Mucosa of gallbladder (tissue), 1 donor: Measurements from ENCODE around the gene NUCKS1. TPM values are rescaled to one million over a fixed set of nuclear protein-coding genes. Genes with fewer than 3 reads are reported as not detected.

ENCODE experiments used
- DNase-seq: peaks from one replicate; pipeline ENCODE4 v3.0.0-alpha.2; 2020; ENCODE audit warnings: low spot score
- total RNA-seq: library from RNA; stranded (reverse); gene quantifications from one replicate; pipeline ENCODE4 v1.2.1, GENCODE V29; 2021
- donor health status: DM: no; HTN: no; CAD: no.

NUCKS1 gene
- total RNA-seq: 133 TPM

GRCh38 chr1:205750138-205751035 lies at the start of gene NUCKS1:
TSS of gene NUCKS1 (minus strand) at chr1:205750182. CDS start at chr1:205749973, 209 bp downstream.
- peak; percentile 99 for DNase-seq

DNA sequence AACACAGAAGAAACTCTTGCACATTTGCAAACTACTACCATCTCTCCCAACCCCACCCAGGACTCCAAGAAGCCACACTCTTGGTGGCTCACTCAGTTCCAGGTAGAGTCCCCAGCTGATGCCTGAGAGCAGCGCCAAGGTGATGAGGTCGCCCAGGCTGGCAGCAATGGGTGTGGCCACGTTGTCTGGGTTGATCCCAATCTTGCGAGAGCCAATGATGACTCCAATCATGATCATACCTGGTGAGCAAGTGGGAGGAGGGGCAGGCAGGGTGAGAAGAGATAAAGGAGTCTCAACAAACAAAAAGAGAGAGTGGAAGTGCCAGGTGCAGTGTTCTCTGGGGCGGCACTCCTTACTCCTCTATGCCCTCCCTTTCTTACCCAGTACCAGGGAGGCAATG lies 48.6 kb upstream of the NUCKS1 start:
- peak; percentile 85 for DNase-seq

- no peak for DNase-seq
These were observed 47.2 kb upstream of the NUCKS1 start for GRCh38 chr1:205797168-205797567.

GRCh38 chr1:205794011-205794730 lies 44.2 kb upstream of the NUCKS1 start:
- no peak for DNase-seq

DNA sequence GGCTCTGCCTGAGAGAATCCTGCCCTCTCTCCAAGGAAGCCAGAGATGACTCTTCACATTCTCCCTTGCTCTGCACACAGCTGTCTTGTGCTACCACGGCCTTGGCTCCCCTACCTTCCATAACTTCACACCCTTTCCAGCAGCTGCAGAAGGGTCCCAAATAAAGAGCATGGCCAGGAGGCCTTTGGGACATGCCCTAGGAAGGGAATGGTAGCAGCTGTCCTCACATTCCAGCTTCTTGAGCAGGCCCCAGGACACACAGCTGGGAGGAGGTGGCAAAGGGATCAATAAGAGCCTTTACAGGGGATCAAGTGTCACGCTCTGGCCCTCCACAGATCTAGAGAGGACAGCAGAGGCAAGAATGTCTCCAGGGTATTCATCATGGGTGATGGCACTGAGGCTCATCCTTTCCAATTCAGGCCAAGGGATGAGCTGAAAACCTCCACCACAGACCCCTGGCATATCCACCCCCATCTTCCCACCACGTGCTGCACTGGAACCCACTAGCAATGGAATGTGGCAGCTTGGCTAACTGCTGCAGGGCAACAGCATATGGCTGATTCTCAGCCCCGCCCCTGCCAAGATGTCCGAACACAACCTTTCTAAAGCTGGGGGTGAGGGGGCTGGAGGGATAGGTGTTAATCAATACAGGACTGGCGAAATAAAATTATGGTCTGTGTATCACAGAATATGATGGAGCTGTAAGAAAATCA lies 43.1 kb upstream of the NUCKS1 start:
- no peak for DNase-seq

DNA sequence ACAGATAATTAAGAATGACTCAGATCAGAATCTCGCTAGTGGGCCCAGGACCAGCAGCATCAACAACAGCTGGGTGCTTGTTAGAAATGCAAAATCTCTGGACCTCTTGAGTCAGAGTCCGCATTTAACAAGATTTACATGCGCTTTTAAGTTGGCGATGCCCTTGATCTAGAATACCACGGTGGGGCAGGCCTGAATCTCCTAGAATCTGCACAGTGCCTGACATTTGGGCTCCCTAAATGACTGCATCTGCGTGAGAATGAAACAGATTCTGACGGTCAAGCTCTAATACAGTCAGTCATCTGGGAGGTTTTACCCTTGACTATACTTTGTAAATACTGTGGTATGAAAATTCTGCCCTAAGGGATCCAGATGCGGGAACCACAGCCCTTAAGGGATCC lies 42.5 kb upstream of the NUCKS1 start:
- DNase-seq: no peak

DNA sequence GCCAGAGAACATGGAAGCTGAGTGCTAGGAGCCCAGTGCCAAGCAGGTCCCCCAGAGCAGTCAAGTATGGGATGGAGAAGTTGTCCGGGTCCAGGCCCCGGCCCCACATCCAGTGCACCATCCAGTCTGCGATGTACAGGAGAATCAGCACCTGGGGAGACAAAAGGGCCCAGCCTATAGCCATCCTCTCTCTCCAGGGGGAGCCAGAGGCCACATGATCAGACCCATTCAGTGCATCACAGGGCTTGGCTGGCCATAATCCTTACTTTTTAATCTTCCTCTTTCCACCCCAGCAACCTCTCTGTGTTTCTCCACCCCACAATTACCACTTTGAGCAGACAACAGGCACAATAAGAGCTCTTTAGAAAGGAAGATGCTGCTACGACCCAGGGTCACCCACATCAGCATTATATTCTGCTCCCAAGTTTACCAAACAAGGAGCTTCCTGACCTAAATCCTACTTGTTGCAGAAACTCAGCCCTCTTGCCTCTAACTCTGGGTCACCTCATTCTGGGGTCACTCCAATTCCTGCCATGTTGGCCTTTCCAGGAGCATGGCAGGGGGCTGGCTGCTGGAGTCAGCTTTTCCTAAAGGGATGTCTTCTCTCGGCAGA lies 41.7 kb upstream of the NUCKS1 start:
- peak; percentile 68 for DNase-seq

DNA sequence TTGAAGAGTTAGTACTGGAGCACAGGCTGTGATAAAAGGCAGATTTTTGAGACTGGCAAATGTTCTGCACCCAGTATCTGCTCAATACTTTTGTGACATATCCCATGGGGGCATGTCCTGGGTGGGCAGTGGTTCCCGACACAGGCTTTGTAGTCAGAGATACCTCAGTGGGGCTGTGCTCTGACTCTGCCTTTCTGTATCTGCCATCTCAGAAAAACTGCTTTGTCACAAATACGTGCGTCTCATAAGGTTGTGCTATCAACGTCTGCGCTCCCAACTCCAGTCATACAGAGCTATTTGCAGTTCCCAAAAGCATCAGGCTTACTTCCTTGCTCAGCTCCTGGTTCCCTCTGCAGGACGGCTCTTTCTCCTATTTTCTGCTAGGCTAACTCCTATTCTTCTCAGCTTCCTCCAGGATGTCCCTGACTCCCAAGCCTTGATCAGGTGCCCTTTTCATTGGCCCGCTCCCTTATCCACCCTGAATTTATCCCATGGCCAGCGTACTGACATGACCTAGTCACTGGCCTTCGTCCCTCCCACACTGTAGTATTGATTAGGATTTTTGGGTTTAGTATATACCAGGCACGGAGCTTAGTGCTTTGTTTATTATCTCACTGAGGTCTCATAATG lies 37.4 kb upstream of the NUCKS1 start:
- no peak for DNase-seq

- DNase-seq: no peak
These were observed 36.6 kb upstream of the NUCKS1 start for GRCh38 chr1:205786601-205787000.

GRCh38 chr1:205785446-205785845 lies 35.5 kb upstream of the NUCKS1 start:
- no peak for DNase-seq

GRCh38 chr1:205783904-205784303 lies 33.9 kb upstream of the NUCKS1 start:
- DNase-seq: no peak

GRCh38 chr1:205783433-205783795 lies 33.4 kb upstream of the NUCKS1 start:
- DNase-seq: no peak

- no peak for DNase-seq
These were observed 32.8 kb upstream of the NUCKS1 start for GRCh38 chr1:205782627-205783432.

- no peak for DNase-seq
These were observed 30.4 kb upstream of the NUCKS1 start for GRCh38 chr1:205780335-205780734.

GRCh38 chr1:205777994-205778393 lies 28.0 kb upstream of the NUCKS1 start:
- DNase-seq: no peak

- DNase-seq: no peak
These were observed 25.7 kb upstream of the NUCKS1 start for GRCh38 chr1:205775717-205776056.

GRCh38 chr1:205775015-205775716 lies 25.2 kb upstream of the NUCKS1 start, which contains the start of gene RAB29:
TSS of gene RAB29 (minus strand) at chr1:205775482. CDS start at chr1:205774956, 526 bp downstream.
- peak; percentile 83 for DNase-seq

GRCh38 chr1:205774198-205775014 lies 24.4 kb upstream of the NUCKS1 start:
- no peak for DNase-seq

DNA sequence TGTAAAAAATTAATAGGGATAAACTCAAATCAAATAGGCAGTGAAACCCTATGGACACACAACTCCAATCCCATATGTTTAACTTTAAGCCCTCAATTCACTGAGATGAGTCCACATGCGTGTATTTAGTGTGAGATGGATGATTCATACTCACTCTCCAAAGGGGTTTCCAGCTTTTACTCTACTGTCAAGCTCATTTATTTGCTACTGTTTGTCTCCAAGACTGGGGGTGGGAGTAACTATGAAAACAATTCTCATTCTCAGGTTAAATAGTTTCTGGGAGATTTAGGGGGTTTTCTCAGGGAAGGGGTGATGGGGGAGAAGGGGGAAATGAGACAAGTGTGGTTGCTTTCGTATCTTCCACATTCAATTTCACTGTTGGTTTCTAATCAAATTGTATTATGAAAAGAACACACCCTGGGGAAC lies 22.6 kb upstream of the NUCKS1 start:
- no peak for DNase-seq
